Caco-2 (cell line): ENCODE measurements around the gene ADAMTS2. TPM values are rescaled to one million over a fixed set of nuclear protein-coding genes. Genes with fewer than 3 reads are reported as not detected.

Source experiments
- BruUV-seq: library from RNA; stranded (reverse); fragments of 400-500 nt; replicated peaks from 2 replicates; lab custom pipeline; 2021; lab: Mats Ljungman, UMichigan
- CTCF ChIA-PET: fragments of 300-600 bp; sonication (Branson Sonifier 250); formaldehyde crosslinking; loops from one replicate; lab custom pipeline; 2022; ENCODE audit warnings: antibody characterized with exemption; lab: Charles Lee
- POLR2A ChIA-PET: fragments of 300-600 bp; sonication (Branson Sonifier 250); formaldehyde crosslinking; loops from one replicate; lab custom pipeline; 2022; ENCODE audit warnings: antibody characterized with exemption; lab: Charles Lee
- DNase-seq, 2 experiments: peaks; one replicate each; pipeline versions ENCODE4 v3.0.0 to v3.0.0-alpha.2; 2020 to 2022
- H3K27me3 ChIP-seq: replicated peaks from 2 replicates; pipeline ENCODE4 v1.6.0; 2011; ENCODE audit warnings: low read length; ENCODE audit not compliant: control insufficient read depth, insufficient read depth
- H3K36me3 ChIP-seq: 2 replicates; pipeline ENCODE4 v1.5.1; 2011; ENCODE audit warnings: low read length; ENCODE audit not compliant: control insufficient read depth, insufficient read depth
- H3K4me1 ChIP-seq: fragments of 250-450 bp; sonication (Bioruptor Pico); 2 replicates; pipeline ENCODE4 v1.5.1; 2020; ENCODE audit warnings: mild to moderate bottlenecking
- H3K4me3 ChIP-seq: 2 replicates; pipeline ENCODE4 v1.5.1; 2011; ENCODE audit warnings: low read depth, mild to moderate bottlenecking, control low read depth, low read length
- H3K9me3 ChIP-seq: fragments of 250-450 bp; sonication (Bioruptor Pico); 2 replicates; pipeline ENCODE4 v1.5.1; 2020; ENCODE audit warnings: mild to moderate bottlenecking, moderate library complexity
- H3K27ac Mint-ChIP-seq: one replicate; pipeline ENCODE4 v1.8.0; 2022; ENCODE audit warnings: mixed read lengths; ENCODE audit not compliant: unreplicated experiment
- H3K27me3 Mint-ChIP-seq: one replicate; pipeline ENCODE4 v1.8.0; 2022; ENCODE audit warnings: mixed read lengths; ENCODE audit not compliant: insufficient read depth, unreplicated experiment
- H3K36me3 Mint-ChIP-seq: one replicate; pipeline ENCODE4 v1.8.0; 2022; ENCODE audit warnings: mild to moderate bottlenecking, mixed read lengths; ENCODE audit not compliant: insufficient read depth, unreplicated experiment
- H3K4me1 Mint-ChIP-seq: one replicate; pipeline ENCODE4 v1.8.0; 2022; ENCODE audit warnings: low read depth, mixed read lengths; ENCODE audit not compliant: unreplicated experiment
- H3K4me3 Mint-ChIP-seq: one replicate; pipeline ENCODE4 v1.8.0; 2022; ENCODE audit warnings: mild to moderate bottlenecking, moderate library complexity, mixed read lengths; ENCODE audit not compliant: unreplicated experiment
- H3K9me3 Mint-ChIP-seq: one replicate; pipeline ENCODE4 v1.8.0; 2022; ENCODE audit warnings: mixed read lengths; ENCODE audit not compliant: unreplicated experiment
- intact Hi-C: fragments of 100-400 bp; cut with micrococcal nuclease; formaldehyde crosslinking; loops from one replicate; pipeline ENCODE4 v1.10.0; 2022; ENCODE audit not compliant: unreplicated experiment
- total RNA-seq: library from RNA; stranded (reverse); gene quantifications from 2 replicates; pipeline ENCODE4 v1.2.3, GENCODE V29; 2022
- TF ChIP-seq, protein P1 (sequence below), 2 experiments: fragments of 200-600 bp in 1 of 2; IDR thresholded peaks; 1 replicate in 1 of 2; 2 replicates in 1 of 2; pipeline versions ENCODE4 v1.5.1 to v1.8.0; 2011 to 2022; ENCODE audit warnings: antibody characterized with exemption in 1 of 2, control low read depth in 1 of 2, inconsistent platforms in 1 of 2, low read depth in 1 of 2, low read length in 1 of 2, mild to moderate bottlenecking in 1 of 2, moderate library complexity in 1 of 2; ENCODE audit not compliant: insufficient read depth in 1 of 2, severe bottlenecking in 1 of 2, unreplicated experiment in 1 of 2

The ADAMTS2 gene
- total RNA-seq, 1 experiment from 2014 or later: 0.05 TPM

- POLR2A ChIA-PET: no interaction called here
- no peak overlapping the region for H3K4me3 Mint-ChIP-seq
- H3K27me3 Mint-ChIP-seq: no peaks in the 10 kb centered on the region
- TF ChIP-seq, protein P1, sequence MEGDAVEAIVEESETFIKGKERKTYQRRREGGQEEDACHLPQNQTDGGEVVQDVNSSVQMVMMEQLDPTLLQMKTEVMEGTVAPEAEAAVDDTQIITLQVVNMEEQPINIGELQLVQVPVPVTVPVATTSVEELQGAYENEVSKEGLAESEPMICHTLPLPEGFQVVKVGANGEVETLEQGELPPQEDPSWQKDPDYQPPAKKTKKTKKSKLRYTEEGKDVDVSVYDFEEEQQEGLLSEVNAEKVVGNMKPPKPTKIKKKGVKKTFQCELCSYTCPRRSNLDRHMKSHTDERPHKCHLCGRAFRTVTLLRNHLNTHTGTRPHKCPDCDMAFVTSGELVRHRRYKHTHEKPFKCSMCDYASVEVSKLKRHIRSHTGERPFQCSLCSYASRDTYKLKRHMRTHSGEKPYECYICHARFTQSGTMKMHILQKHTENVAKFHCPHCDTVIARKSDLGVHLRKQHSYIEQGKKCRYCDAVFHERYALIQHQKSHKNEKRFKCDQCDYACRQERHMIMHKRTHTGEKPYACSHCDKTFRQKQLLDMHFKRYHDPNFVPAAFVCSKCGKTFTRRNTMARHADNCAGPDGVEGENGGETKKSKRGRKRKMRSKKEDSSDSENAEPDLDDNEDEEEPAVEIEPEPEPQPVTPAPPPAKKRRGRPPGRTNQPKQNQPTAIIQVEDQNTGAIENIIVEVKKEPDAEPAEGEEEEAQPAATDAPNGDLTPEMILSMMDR (IDR thresholded peaks at IDR 0.05; ENCODE audit: insufficient read depth in 1 of 2, low read depth in 1 of 2, low read length in 1 of 2, severe bottlenecking in 1 of 2, unreplicated experiment in 1 of 2): no peak
- Histone ChIP-seq H3K9me3 (peaks cover 16% of the 10 kb centered on the region), H3K36me3 (no peaks in the 10 kb centered on the region), H3K4me3 (no peak overlapping the region), H3K4me1 (no peaks in the 10 kb centered on the region), H3K27me3 (no peaks in the 10 kb centered on the region)
- BruUV-seq: no TSS peak
- intact Hi-C loops: no loop called here
- no peak overlapping the region for H3K27ac Mint-ChIP-seq
- peaks cover 42% of the 10 kb centered on the region for H3K9me3 Mint-ChIP-seq
- peak in 1 of 2 experiments; percentile 20 for DNase-seq
- peaks cover 4% of the 10 kb centered on the region for H3K36me3 Mint-ChIP-seq
- CTCF ChIA-PET: no interaction called here
- H3K4me1 Mint-ChIP-seq: no peaks in the 10 kb centered on the region
These were observed 122.8 kb downstream of the ADAMTS2 start for GRCh38 chr5:179222246-179223017.

- intact Hi-C loops: no loop called here
- no TSS peak for BruUV-seq
- Mint-ChIP-seq H3K9me3 (peaks cover 42% of the 10 kb centered on the region), H3K27me3 (no peaks in the 10 kb centered on the region), H3K36me3 (peaks cover 4% of the 10 kb centered on the region), H3K4me3 (no peak overlapping the region), H3K27ac (no peak overlapping the region), H3K4me1 (no peaks in the 10 kb centered on the region)
- POLR2A ChIA-PET: no interaction called here
- TF ChIP-seq, protein P1 (IDR thresholded peaks at IDR 0.05; ENCODE audit: insufficient read depth in 1 of 2, low read depth in 1 of 2, low read length in 1 of 2, severe bottlenecking in 1 of 2, unreplicated experiment in 1 of 2): no peak
- peaks cover 16% of the 10 kb centered on the region for H3K9me3 ChIP-seq
- H3K4me1 ChIP-seq: no peaks in the 10 kb centered on the region
- no peak for DNase-seq
- no peak overlapping the region for H3K4me3 ChIP-seq
- no peaks in the 10 kb centered on the region for H3K36me3 ChIP-seq
- CTCF ChIA-PET: no interaction called here
- no peaks in the 10 kb centered on the region for H3K27me3 ChIP-seq
These were observed 123.4 kb downstream of the ADAMTS2 start for GRCh38 chr5:179221877-179222220.

DNA sequence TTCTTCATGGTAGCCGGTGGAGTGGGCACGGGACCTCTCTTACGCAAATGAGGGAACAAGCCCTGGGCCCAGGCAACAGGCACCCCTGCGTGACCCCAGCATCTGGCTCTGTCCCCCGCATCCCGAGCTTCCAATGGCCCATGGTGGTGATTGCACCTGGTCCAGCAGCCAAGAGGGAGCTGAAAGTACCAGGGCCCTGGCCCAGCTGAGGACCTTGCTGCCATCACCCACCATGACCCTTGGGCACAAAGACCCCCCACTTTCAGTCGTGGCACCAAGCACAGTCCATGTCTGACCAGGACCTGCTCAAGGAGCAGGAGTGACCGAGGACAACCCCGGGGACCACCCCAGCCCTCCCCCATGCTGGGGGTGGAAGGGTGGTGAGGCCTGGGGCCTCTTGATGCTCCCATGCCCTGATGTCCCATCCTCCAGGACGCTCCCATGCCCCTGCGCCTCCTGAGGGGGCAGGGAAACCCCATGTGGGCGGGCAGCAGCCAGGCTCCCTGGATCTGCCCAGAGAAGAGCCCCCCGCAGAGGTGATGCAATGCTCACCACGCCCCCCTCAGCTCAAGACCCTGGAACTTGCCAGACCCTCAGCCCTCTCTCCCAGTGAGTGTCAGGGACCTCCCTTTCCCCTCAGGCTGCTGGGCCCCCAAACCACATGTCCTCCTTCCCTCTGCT is 123.9 kb downstream of the ADAMTS2 start:
- Mint-ChIP-seq H3K9me3 (peaks cover 36% of the 10 kb centered on the region), H3K4me3 (no peak overlapping the region), H3K27ac (no peak overlapping the region), H3K4me1 (no peaks in the 10 kb centered on the region), H3K36me3 (peaks cover 4% of the 10 kb centered on the region), H3K27me3 (no peaks in the 10 kb centered on the region)
- Histone ChIP-seq H3K27me3 (no peaks in the 10 kb centered on the region), H3K36me3 (no peaks in the 10 kb centered on the region), H3K9me3 (peaks cover 16% of the 10 kb centered on the region), H3K4me1 (no peaks in the 10 kb centered on the region), H3K4me3 (no peak overlapping the region)
- intact Hi-C loops: no loop called here
- BruUV-seq: no TSS peak
- TF ChIP-seq, protein P1 (IDR thresholded peaks at IDR 0.05; ENCODE audit: insufficient read depth in 1 of 2, low read depth in 1 of 2, low read length in 1 of 2, severe bottlenecking in 1 of 2, unreplicated experiment in 1 of 2): no peak
- POLR2A ChIA-PET: no interaction called here
- DNase-seq: no peak
- CTCF ChIA-PET: no interaction called here
